ACC112 (cell line): Measurements from ENCODE around the gene TRPM3.

Experiments
- H2AFZ ChIP-seq: fragments of 200-600 bp; sonication (generic); one replicate; pipeline ENCODE4 v1.6.0; 2017; ENCODE audit warnings: antibody characterized with exemption, low read length; ENCODE audit not compliant: unreplicated experiment
- H3K27ac ChIP-seq: fragments of 200-600 bp; sonication (generic); 2 replicates; pipeline ENCODE4 v1.5.1; 2014; ENCODE audit warnings: low read depth, mild to moderate bottlenecking, antibody characterized with exemption, low read length, moderate library complexity
- H3K27me3 ChIP-seq: fragments of 200-600 bp; sonication (generic); 2 replicates; pipeline ENCODE4 v1.6.1; 2014; ENCODE audit warnings: mild to moderate bottlenecking, antibody characterized with exemption, low read length, moderate library complexity, mixed read lengths; ENCODE audit not compliant: insufficient read depth
- H3K36me3 ChIP-seq: fragments of 200-600 bp; sonication (generic); 2 replicates; pipeline ENCODE4 v1.6.1; 2016; ENCODE audit warnings: mild to moderate bottlenecking, antibody characterized with exemption, low read length, moderate library complexity, mixed read lengths; ENCODE audit not compliant: insufficient read depth
- H3K4me1 ChIP-seq: fragments of 200-600 bp; sonication (generic); one replicate; pipeline ENCODE4 v1.6.1; 2016; ENCODE audit warnings: low read length, mixed read lengths; ENCODE audit not compliant: insufficient read depth, unreplicated experiment, control insufficient read depth
- H3K4me3 ChIP-seq: fragments of 200-600 bp; sonication (generic); 2 replicates; pipeline ENCODE4 v1.5.1; 2014; ENCODE audit warnings: mild to moderate bottlenecking, low read depth, low read length
- H3K79me2 ChIP-seq: fragments of 200-600 bp; sonication (generic); one replicate; pipeline ENCODE4 v1.6.0; 2016; ENCODE audit warnings: low read length; ENCODE audit not compliant: control insufficient read depth, unreplicated experiment, insufficient read depth

The TRPM3 gene

GRCh38 chr9:70840266-70840665, 281.2 kb downstream of the TRPM3 start:
- Histone ChIP-seq H3K4me3 (no peak overlapping the region), H3K27ac (no peak overlapping the region), H3K27me3 (no peaks in the 10 kb centered on the region), H3K4me1 (no peaks in the 10 kb centered on the region), H3K79me2 (no peaks in the 10 kb centered on the region), H2AFZ (no peak overlapping the region), H3K36me3 (no peaks in the 10 kb centered on the region)

GRCh38 chr9:70835323-70835722, 286.1 kb downstream of the TRPM3 start:
- Histone ChIP-seq H3K27me3 (no peaks in the 10 kb centered on the region), H3K4me3 (no peak overlapping the region), H3K36me3 (no peaks in the 10 kb centered on the region), H3K27ac (no peak overlapping the region), H2AFZ (no peak overlapping the region), H3K4me1 (peaks cover 5% of the 10 kb centered on the region), H3K79me2 (no peaks in the 10 kb centered on the region)

- no peak overlapping the region for H2AFZ ChIP-seq
- H3K4me3 ChIP-seq, result no peak overlapping the region
- H3K27me3 ChIP-seq, result no peaks in the 10 kb centered on the region
- no peaks in the 10 kb centered on the region for H3K36me3 ChIP-seq
- peaks cover 5% of the 10 kb centered on the region for H3K4me1 ChIP-seq
- H3K27ac ChIP-seq, result no peak overlapping the region
- no peaks in the 10 kb centered on the region for H3K79me2 ChIP-seq
These were observed 288.9 kb downstream of the TRPM3 start for GRCh38 chr9:70832492-70832891.

GRCh38 chr9:70830618-70831017, 290.8 kb downstream of the TRPM3 start:
- Histone ChIP-seq H3K4me3 (no peak overlapping the region), H3K4me1 (peaks cover 5% of the 10 kb centered on the region), H3K79me2 (no peaks in the 10 kb centered on the region), H3K27ac (no peak overlapping the region), H3K27me3 (no peaks in the 10 kb centered on the region), H2AFZ (no peak overlapping the region), H3K36me3 (no peaks in the 10 kb centered on the region)

- H3K4me3 ChIP-seq, result no peak overlapping the region
- H3K36me3 ChIP-seq, result no peaks in the 10 kb centered on the region
- H2AFZ ChIP-seq, result no peak overlapping the region
- no peaks in the 10 kb centered on the region for H3K27me3 ChIP-seq
- no peaks in the 10 kb centered on the region for H3K79me2 ChIP-seq
- H3K4me1 ChIP-seq, result peaks cover 1% of the 10 kb centered on the region
- no peak overlapping the region for H3K27ac ChIP-seq
These were observed 291.7 kb downstream of the TRPM3 start for GRCh38 chr9:70829591-70830265.

GRCh38 chr9:70826562-70826961, 294.9 kb downstream of the TRPM3 start:
- Histone ChIP-seq H3K36me3 (no peaks in the 10 kb centered on the region), H3K27me3 (no peaks in the 10 kb centered on the region), H3K4me3 (no peak overlapping the region)

GRCh38 chr9:70823284-70823683, 298.1 kb downstream of the TRPM3 start:
- no peaks in the 10 kb centered on the region for H3K36me3 ChIP-seq

More at GRCh38 chr9:70826562-70826961, 294.9 kb downstream of the TRPM3 start:
- Histone ChIP-seq H3K79me2 (no peaks in the 10 kb centered on the region), H2AFZ (no peak overlapping the region), H3K27ac (no peak overlapping the region), H3K4me1 (no peaks in the 10 kb centered on the region)

GRCh38 chr9:70817311-70817710, 304.1 kb downstream of the TRPM3 start:
- Histone ChIP-seq H3K36me3 (no peaks in the 10 kb centered on the region), H3K27me3 (no peaks in the 10 kb centered on the region), H2AFZ (no peak overlapping the region), H3K79me2 (no peaks in the 10 kb centered on the region), H3K4me1 (no peaks in the 10 kb centered on the region), H3K4me3 (no peak overlapping the region), H3K27ac (no peak overlapping the region)

More at GRCh38 chr9:70823284-70823683, 298.1 kb downstream of the TRPM3 start:
- Histone ChIP-seq H3K79me2 (no peaks in the 10 kb centered on the region), H2AFZ (no peak overlapping the region), H3K27me3 (no peaks in the 10 kb centered on the region), H3K4me3 (no peak overlapping the region), H3K27ac (no peak overlapping the region), H3K4me1 (no peaks in the 10 kb centered on the region)

GRCh38 chr9:70816891-70817290, 304.5 kb downstream of the TRPM3 start:
- Histone ChIP-seq H3K27ac (no peak overlapping the region), H3K4me3 (no peak overlapping the region), H3K36me3 (no peaks in the 10 kb centered on the region), H3K27me3 (no peaks in the 10 kb centered on the region), H2AFZ (no peak overlapping the region), H3K79me2 (no peaks in the 10 kb centered on the region), H3K4me1 (no peaks in the 10 kb centered on the region)

GRCh38 chr9:70816316-70816715, 305.1 kb downstream of the TRPM3 start:
- H3K36me3 ChIP-seq, result no peaks in the 10 kb centered on the region
- no peak overlapping the region for H3K4me3 ChIP-seq
- no peak overlapping the region for H2AFZ ChIP-seq
- H3K79me2 ChIP-seq, result no peaks in the 10 kb centered on the region
- no peaks in the 10 kb centered on the region for H3K4me1 ChIP-seq
- H3K27me3 ChIP-seq, result no peaks in the 10 kb centered on the region
- no peak overlapping the region for H3K27ac ChIP-seq

- Histone ChIP-seq H3K27me3 (no peaks in the 10 kb centered on the region), H3K36me3 (no peaks in the 10 kb centered on the region), H3K4me3 (no peak overlapping the region), H3K27ac (no peak overlapping the region), H2AFZ (no peak overlapping the region), H3K4me1 (no peaks in the 10 kb centered on the region), H3K79me2 (no peaks in the 10 kb centered on the region)
These were observed 306.8 kb downstream of the TRPM3 start for GRCh38 chr9:70814597-70814996.
